Upper lobe of left lung (tissue), 6 donors: ENCODE results near the gene LRP11. TPM values are rescaled to one million over a fixed set of nuclear protein-coding genes. Genes with fewer than 3 reads are reported as not detected.

Source experiments
- ATAC-seq, 2 donors: fragments of 200-7000 bp; cut with Tn5 transposase; one replicate each; pipeline ENCODE4 v1.9.1; 2022; ENCODE audit warnings: mild to moderate bottlenecking in 2 of 2, moderate library complexity in 2 of 2; ENCODE audit not compliant: low FRiP score in 2 of 2
- DNase-seq, 2 donors: peaks; one replicate each; pipeline ENCODE4 v3.0.0-alpha.2; 2019 to 2020
- H3K27ac ChIP-seq, 4 donors: fragments of 200-600 bp; sonication (generic); one replicate each; pipeline ENCODE4 v1.5.1; 2016 to 2019
- H3K27me3 ChIP-seq, 4 donors: fragments of 200-600 bp; sonication (generic); one replicate each; pipeline ENCODE4 v1.5.1; 2017 to 2019
- H3K36me3 ChIP-seq, 4 donors: fragments of 200-600 bp; sonication (generic); one replicate each; pipeline ENCODE4 v1.5.1; 2016 to 2019
- H3K4me1 ChIP-seq, 4 donors: fragments of 200-600 bp; sonication (generic); one replicate each; pipeline ENCODE4 v1.5.1; 2018 to 2019
- H3K4me3 ChIP-seq, 4 donors: fragments of 200-600 bp; sonication (generic); one replicate each; pipeline ENCODE4 v1.5.1; 2017 to 2019; ENCODE audit warnings: mild to moderate bottlenecking in 2 of 4, moderate library complexity in 1 of 4
- H3K9me3 ChIP-seq, 4 donors: fragments of 200-600 bp; sonication (generic); one replicate each; pipeline ENCODE4 v1.5.1; 2018 to 2019
- CTCF ChIP-seq, 6 experiments: fragments of 450-650 bp in 4 of 6; fragments of 200-600 bp in 2 of 6; sonication (generic) in 2 of 6; IDR thresholded peaks; one replicate each; pipeline ENCODE4 v1.5.1; 2016 to 2019; ENCODE audit warnings: antibody characterized with exemption in 6 of 6
- EP300 ChIP-seq, 4 donors: sonication (generic); formaldehyde crosslinking; IDR thresholded peaks; one replicate each; pipeline ENCODE4 v1.5.1; 2017; ENCODE audit warnings: antibody characterized with exemption in 4 of 4, control low read depth in 2 of 4
- POLR2A ChIP-seq, 4 donors: fragments of 450-650 bp; IDR thresholded peaks; one replicate each; pipeline ENCODE4 v1.5.1; 2016 to 2017; ENCODE audit warnings: antibody characterized with exemption in 4 of 4, mild to moderate bottlenecking in 2 of 4
- POLR2AphosphoS5 ChIP-seq, 2 donors: sonication (generic); formaldehyde crosslinking; IDR thresholded peaks; one replicate each; pipeline ENCODE4 v1.5.1; 2017; ENCODE audit warnings: antibody characterized with exemption in 2 of 2
- WGBS, 2 donors: methylation state at CpG; one replicate each; pipeline ENCODE4 v1.1.5; 2017 to 2018; 5-methylcytosine and 5-hydroxymethylcytosine counted together
- total RNA-seq, 6 donors: library from RNA; depleted of rRNA in 4 of 6; stranded (reverse); fragments of >200 nt in 4 of 6; gene quantifications; one replicate each; pipeline versions ENCODE4 v1.1.0 to v1.2.1, GENCODE V29; 2016 to 2021
- donor health status: DM: no; HTN: no; CAD: no; lungs with moderate emphysema.
- donor health status: DM: no; HTN: yes; CAD: no; lungs with severe emphysema.

The LRP11 gene
- total RNA-seq, 6 donors from 2014 or later: 30.2 to 104 (median 39.9) TPM

DNA sequence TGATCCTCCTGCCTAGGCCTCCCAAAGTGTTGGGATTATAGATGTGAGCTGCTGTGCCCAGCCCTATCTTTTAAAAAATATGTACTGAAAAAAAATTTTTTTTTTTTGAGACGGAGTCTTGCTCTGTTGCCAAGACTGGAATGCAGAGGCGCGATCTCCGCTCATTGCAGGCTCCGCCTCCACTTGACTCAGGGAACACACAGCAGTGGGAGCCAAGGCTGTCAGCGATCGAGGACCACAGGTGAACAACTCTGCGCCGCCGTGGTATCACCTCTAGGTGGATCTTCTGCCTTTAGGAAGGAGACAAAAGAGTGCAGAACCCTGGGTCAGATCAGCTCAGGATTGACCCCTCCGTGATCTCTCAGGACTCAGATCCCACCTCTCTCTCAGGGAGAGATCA, 20.1 kb upstream of the LRP11 start:
- no peaks in the 10 kb centered on the region for H3K4me1 ChIP-seq
- no peak for TF ChIP-seq POLR2A (IDR thresholded peaks at IDR 0.05)
- TF ChIP-seq POLR2AphosphoS5 (IDR thresholded peaks at IDR 0.05): no peak
- no peak for TF ChIP-seq EP300 (IDR thresholded peaks at IDR 0.05)
- no peak for TF ChIP-seq CTCF (IDR thresholded peaks at IDR 0.05)
- ATAC-seq: peak; percentile 61 to 64
- no peak overlapping the region for H3K27ac ChIP-seq
- no peaks in the 10 kb centered on the region for H3K27me3 ChIP-seq
- 46 to 60% methylated on average over 11 of the region's 11 CpGs for WGBS, 2 donors
- H3K36me3 ChIP-seq: no peaks in the 10 kb centered on the region
- H3K4me3 ChIP-seq: no peak overlapping the region
- H3K9me3 ChIP-seq: no peaks in the 10 kb centered on the region
- peak in 1 of 2 donors; percentile 73 for DNase-seq

GRCh38 chr6:149881860-149882259, 17.7 kb upstream of the LRP11 start:
- Histone ChIP-seq H3K36me3 (no peaks in the 10 kb centered on the region), H3K27me3 (no peaks in the 10 kb centered on the region), H3K27ac (no peak overlapping the region), H3K9me3 (no peaks in the 10 kb centered on the region), H3K4me1 (no peaks in the 10 kb centered on the region), H3K4me3 (no peak overlapping the region)
- WGBS, 2 donors: 90 to 95% methylated on average over 2 of the region's 2 CpGs
- TF ChIP-seq EP300 (IDR thresholded peaks at IDR 0.05): no peak
- no peak for ATAC-seq
- no peak for DNase-seq

GRCh38 chr6:149881066-149881766, 17.1 kb upstream of the LRP11 start:
- ATAC-seq: no peak
- H3K4me1 ChIP-seq: no peaks in the 10 kb centered on the region
- no peaks in the 10 kb centered on the region for H3K9me3 ChIP-seq
- no peaks in the 10 kb centered on the region for H3K27me3 ChIP-seq
- TF ChIP-seq EP300 (IDR thresholded peaks at IDR 0.05) (no peak), POLR2A (IDR thresholded peaks at IDR 0.05) (no peak), CTCF (IDR thresholded peaks at IDR 0.05) (no peak), POLR2AphosphoS5 (IDR thresholded peaks at IDR 0.05) (no peak)
- peak in 1 of 2 donors; percentile 54 for DNase-seq
- WGBS, 2 donors: 82 to 88% methylated on average over 7 to 10 of the region's 10 CpGs
- no peak overlapping the region for H3K27ac ChIP-seq
- no peak overlapping the region for H3K4me3 ChIP-seq
- H3K36me3 ChIP-seq: no peaks in the 10 kb centered on the region

DNA sequence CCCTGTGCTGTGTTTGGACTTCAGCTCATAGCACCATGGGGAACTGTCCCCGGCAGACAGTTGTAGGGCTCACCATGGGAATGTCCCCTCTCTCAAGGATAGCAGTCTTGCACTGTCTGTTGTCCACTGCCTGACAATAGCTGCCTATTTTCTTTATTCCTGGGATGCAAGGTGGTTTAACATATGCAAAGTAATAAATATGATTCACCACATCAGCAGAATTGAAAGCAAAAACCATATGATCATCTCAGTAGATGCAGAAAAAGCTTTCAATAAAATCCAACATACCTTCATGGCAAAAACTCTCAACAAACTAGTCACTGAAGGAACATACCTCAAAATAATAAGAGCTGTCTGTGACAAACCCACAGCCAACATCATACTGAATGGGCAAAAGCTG, 13.5 kb upstream of the LRP11 start:
- no peak for ATAC-seq
- Histone ChIP-seq H3K36me3 (no peaks in the 10 kb centered on the region), H3K4me1 (no peaks in the 10 kb centered on the region), H3K9me3 (no peaks in the 10 kb centered on the region), H3K27me3 (no peaks in the 10 kb centered on the region), H3K4me3 (no peak overlapping the region), H3K27ac (no peak overlapping the region)
- WGBS, 2 donors: 83 to 100% methylated on average over 1 of the region's 1 CpG
- no peak for DNase-seq
- TF ChIP-seq CTCF (IDR thresholded peaks at IDR 0.05) (no peak), POLR2A (IDR thresholded peaks at IDR 0.05) (no peak), POLR2AphosphoS5 (IDR thresholded peaks at IDR 0.05) (no peak)

DNA sequence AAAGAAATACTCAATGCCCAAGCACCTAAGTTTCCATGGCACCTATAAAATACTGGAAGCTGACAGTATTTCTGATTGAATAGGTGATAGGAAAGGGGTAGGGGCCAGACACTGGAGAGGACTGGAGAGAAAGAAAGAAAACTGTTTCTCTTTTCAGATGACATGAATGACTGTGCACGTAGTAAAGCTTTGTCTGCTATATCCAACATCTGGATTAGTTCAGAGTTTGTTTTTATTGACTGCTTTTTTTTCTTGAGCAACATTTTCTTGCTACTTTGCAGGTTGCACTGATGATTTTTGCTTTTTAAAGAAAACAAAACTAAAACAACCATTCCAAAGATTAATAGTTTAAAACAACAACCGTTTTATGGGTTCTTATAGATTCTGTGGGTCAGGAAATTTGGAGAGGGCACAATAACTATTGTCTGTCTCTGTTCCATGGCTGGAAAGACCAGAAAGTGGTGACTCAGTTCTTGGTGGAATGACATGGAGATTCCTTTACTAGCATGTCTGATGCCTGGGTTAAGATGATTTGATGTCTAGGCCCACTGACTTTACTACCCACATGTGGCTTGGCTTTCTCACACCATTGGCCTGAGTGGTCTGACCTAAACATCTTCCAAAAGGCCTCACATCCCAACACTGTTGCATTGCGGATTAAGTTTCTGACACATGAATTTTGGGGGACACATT, 12.2 kb upstream of the LRP11 start:
- Histone ChIP-seq H3K27ac (no peak overlapping the region), H3K9me3 (peaks cover 0 to 6% (median 0%) of the 10 kb centered on the region in 4 donors), H3K27me3 (no peaks in the 10 kb centered on the region), H3K4me1 (no peaks in the 10 kb centered on the region), H3K36me3 (no peaks in the 10 kb centered on the region), H3K4me3 (no peak overlapping the region)
- no peak for DNase-seq
- WGBS, 2 donors: 81 to 91% methylated on average over 3 of the region's 3 CpGs
- TF ChIP-seq EP300 (IDR thresholded peaks at IDR 0.05) (no peak), POLR2A (IDR thresholded peaks at IDR 0.05) (no peak), CTCF (IDR thresholded peaks at IDR 0.05) (no peak)
- ATAC-seq: no peak
